GM21360 (cell line): ENCODE results near the gene EME2.
"Not testable (repeated sequence)": the region's sequence is repeated elsewhere in the genome, so short reads cannot be mapped to it uniquely, and the experiment has no call there.

Source experiments
- ATAC-seq: cut with Tn5 transposase; IDR thresholded peaks from one replicate; pipeline ENCODE4 v1.9.1; 2021; ENCODE audit warnings: mild to moderate bottlenecking, moderate library complexity; ENCODE audit not compliant: unreplicated experiment

Gene EME2

GRCh38 chr16:1790611-1791255, 18.1 kb downstream of the EME2 start:
- ATAC-seq: no peak

GRCh38 chr16:1791256-1791942, 18.8 kb downstream of the EME2 start:
- ATAC-seq: no peak

DNA sequence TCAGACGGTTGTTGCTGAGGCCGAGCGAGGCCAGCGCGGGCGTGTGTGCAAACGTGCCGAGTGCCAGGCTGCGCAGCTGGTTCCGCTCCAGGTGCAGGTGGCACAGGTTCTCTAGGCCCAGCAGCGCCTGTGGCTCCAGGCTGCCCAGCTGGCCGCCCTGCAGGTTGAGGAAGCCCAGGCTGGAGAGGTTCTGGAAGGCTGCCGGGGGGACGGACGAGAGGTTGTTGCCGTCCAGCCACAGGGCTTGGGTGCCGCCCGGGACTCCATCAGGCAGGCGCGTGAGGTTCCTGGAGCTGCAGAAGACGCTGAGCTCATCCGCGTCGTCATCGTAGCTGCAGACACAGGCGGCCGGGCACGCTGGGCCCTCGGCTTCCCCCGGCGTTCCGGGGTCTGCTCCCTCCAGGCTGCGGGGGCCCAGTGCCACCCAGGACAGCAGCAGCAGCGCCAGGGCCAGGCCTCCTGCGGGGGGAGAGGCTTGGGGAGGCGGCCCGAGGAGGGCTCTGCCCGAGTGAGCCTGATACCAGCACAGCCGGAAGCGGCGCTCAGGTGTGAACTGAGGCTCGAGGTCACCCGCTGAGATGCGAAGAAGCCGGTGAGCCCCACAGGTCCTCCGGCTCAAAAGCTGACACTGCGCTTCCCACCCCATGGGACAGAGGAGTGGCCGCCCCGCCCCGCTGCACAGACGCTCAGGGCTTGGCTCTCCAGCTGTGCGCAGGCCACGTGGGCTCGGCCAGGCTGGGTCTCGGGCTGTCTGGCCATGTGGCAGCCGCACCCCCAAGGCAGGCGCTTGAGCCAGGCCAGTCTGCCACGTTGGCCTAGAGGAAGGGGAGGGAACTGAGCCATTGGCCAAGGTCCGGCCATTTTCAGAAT, 19.6 kb downstream of the EME2 start:
- no peak for ATAC-seq

DNA sequence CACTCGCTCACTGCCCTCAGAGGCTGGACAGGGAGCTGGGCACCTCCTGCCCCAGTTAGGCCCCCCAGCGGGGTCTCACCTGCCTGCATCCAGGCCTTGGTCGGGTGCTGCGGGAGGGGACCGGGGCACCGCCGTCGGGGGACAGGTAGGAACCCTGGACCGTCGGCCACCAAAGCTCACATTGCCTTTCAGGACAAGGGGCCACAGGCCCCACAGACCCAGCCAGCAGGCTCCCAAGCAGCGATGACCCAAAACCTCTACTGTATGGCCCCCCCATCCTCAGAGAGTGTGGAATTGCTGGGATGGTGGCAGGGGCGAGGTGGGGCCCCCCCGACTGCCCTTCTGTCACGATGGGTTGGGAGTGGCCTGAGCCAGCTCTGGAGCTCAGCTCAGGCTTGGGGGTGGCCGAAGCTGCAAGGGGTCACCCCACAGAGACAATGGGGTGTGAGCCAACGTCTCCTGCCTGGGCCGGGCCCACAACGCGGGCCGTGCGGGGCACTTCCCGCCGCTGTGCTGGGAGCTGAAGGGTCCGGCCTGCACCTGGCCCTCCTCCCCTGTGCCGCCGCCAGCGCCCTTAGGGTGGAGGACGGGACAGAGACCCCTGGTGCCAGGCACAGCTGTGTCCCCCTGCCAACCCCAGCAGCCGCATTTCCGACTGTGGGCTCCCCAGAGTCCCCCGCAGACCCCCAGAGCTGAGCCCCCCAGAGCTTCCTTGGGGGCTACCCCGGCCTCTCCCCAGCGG, 20.4 kb downstream of the EME2 start:
- ATAC-seq: no peak

- no peak for ATAC-seq
Observed at GRCh38 chr16:1793578-1794220, 21.1 kb downstream of the EME2 start, which contains the start of gene IGFALS. TSS of gene IGFALS (minus strand) at chr16:1793705. CDS start at chr16:1793652, 53 bp downstream.

DNA sequence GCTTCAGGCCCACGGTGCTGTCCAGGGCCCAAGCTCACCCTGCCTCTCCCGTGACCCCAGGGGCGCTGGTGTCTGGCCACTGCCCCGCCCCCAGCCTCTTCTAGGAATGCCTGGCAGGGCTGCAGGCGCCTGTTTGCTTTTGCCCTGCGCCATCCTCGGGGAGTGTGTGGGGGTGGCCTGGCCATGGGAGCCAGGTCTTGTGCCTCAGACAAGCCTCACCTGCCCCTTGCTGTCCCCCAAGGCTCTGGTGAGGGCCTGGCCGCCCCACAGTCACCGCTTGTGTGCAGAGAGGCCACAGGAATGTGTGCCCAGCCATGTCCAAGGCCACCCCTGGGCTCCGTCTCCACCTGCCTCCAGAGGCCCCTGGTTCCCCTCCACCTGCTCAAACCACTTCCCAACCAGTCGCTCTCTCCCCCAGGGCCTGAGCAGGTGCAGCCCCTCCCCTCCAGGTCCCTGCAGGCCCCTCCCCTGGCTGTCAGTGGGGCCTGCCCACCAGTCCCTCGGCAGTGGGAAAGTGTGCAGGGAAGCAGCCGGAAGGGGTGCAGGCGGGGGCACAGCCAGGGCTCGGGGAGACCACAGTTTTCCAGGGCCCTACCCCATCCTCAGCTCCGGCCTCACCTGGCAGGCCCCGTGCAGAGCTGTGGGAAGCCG, 21.7 kb downstream of the EME2 start:
- ATAC-seq: no peak

GRCh38 chr16:1794908-1795666, 22.5 kb downstream of the EME2 start:
- ATAC-seq: no peak

DNA sequence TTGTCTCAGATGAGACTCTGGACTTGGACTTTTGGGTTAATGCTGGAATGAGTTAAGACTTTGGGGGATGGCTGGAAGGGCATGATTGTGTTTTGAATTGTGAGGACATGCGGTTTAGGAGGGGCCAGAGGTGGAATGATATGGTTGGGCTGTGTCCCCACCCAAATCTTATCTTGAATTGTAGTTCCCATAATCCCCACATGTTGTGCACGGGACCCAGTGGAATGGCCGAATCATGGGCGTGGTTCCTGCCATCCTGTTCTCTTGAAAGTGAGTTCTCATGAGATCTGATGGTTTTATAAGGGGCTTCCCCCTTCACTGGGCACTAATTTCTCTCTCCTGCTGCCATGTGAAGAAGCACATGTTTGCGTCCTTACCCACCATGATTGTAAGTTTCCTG, 26.7 kb downstream of the EME2 start:
- not testable (repeated sequence) for ATAC-seq

DNA sequence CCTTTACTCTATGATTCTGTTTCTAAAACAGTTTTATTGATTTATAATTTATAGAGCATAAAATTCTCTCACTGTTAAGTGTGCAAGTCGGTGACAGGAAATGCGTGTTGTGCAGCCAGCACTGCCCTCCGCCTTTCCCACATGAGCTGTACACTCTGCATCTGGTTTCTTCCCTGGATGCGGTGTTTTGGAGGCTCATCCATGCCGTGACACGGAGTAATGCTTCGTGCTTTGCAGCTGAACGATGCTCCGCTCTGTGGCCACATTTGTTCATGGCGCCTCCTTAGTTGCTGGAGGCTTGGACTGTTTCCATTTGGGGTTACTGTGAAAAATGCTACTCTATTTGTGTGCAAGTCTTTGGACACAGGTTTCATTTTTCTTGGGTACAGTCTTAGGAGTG, 28.1 kb downstream of the EME2 start:
- ATAC-seq: no peak

DNA sequence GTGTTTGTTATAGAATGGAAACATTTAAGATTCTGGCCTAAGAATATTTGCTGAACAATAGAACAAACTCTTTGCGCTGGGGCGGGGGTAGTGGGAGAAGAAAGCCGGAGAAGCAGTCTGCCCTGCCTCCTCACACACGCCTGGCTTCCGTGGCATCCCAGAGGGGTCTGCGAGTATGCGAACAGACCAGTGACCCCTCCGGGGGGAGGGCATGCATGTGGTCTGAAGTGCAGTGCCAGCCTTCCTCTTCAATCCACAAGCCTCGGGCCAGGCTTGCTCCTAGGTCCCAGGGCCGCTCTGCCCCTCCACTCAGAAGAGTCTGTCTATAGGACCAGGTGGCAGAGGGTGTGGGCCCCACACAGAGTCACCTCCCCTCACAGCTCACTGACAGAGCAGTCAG, 35.0 kb downstream of the EME2 start:
- ATAC-seq: no peak

GRCh38 chr16:1808691-1809090, 36.1 kb downstream of the EME2 start:
- no peak for ATAC-seq

DNA sequence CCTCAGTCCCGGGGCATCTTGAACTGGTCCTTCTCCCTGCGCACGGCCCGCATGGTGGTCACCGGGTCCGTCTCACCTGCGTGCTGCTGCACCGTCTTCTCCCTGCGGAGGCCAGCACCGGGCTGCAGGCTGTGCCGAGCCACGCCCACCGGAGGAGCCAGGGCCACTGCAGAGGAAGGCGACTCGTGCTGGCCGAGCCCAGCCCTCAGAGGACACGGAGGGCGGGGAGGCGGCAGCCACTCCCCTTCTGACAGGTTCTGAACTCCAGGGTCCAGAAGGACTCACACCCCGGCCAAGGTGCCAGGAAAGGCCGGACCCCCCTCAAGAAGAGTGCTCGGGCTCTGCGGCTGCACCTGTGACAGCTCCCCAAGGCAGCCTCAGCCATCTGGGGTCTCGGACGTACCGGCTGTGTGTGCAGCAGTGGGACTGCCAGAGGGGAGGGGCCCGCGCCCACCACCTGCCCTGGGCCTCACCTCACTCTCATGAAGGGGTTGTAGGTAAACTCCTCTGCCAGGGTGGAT, 36.7 kb downstream of the EME2 start:
- ATAC-seq: no peak

DNA sequence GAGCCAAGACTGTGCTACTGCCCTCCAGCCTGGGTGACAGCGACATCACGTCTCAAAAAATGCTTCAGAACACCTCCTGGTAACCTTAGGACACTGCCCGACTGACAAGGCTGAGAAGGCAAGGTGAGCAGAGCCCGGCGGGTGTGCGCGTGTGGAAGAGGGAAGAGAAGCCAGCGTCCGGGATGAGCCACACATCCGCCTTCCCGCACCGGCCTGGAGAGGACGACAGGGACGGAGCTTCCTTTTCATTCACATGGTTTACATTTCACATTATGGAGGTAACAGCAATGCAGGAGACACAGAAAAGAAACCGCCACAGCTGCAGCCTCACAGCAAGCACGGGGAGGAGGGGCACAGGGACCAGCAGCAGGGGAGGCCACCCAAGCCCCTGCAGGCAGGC, 37.5 kb downstream of the EME2 start:
- ATAC-seq: no peak

DNA sequence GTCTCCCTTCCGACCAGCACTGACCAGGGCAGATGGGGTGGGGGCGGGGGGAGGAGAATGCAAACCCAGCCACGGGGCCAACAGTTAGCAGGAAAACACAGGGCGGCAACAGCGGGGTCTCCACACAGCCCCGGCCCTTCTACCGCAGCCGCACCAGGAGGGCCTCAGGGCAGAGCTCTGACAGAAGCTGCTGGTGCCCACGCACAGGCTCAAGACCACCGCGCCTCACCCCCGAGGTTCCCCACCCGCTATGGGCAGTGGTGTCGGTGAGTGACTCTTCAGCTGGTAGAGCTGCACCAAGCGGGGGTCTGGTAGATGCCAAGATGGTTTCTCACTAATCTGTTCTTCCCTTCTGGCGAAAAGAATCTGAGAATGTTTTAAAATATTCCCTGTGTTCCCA, 37.9 kb downstream of the EME2 start:
- no peak for ATAC-seq

DNA sequence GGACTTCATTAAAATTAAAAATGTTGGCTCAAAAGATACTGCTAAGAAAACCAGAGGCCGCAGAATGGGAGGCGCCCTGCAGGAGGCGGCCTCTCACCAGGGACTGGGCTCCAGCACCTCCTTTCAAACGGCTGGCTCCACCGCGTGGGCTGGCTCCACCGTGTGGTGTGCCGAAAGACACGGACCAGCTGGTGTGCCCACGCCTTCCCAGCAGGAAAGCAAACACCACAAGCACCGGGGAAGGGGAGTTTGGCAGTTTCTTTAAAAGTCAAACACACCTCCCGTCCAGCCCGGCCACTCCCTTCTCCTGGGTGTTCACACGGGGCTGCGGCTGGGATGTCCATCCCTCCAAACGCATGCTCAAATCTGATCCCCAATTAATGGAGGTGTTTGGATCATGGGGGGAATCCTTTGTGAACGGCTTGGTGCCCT, 40.1 kb downstream of the EME2 start:
- ATAC-seq: no peak

- no peak for ATAC-seq
Observed at GRCh38 chr16:1815461-1815860, 42.9 kb downstream of the EME2 start.

DNA sequence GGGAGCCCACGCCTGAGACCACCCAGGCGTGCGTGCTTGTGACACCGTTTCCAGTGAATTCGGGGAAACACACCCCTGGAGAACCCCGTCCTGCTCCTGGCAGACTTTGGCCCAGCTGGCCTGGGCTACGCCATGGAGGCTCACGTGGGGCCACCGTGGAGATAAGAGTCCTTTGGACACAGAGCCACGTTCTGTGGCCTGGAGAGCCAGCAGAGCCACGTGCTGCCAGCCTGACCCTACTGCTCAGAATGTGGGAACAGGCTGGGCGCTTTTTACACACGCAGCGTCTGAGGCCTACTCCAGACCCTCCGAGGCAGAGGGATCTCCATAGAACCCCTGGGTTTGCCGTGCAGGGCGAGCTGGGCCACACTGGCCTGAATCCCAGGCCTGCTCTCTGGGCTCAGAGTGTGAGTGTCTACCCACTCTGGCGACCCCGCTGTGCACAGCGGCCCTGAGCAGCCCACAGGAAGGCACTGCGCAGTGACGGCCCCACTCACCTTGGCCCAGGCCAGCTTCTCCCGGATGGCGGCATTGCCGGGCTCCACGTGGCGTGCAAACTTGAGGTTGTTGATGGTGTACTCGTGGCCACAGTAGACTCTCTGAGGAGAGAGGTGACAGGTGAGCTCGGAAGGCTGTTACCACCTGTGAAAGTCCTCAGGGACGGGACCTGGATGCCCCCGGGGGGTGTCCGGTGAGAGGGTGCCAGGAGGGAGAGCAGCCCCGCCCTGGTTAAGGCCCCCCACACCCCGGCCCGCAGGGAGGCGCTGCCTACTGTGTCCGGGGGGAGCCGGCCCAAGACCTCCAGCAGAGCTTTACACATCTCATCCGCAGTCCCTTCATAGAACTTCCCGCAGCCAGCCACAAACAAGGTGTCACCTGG, 44.0 kb downstream of the EME2 start:
- no peak for ATAC-seq

DNA sequence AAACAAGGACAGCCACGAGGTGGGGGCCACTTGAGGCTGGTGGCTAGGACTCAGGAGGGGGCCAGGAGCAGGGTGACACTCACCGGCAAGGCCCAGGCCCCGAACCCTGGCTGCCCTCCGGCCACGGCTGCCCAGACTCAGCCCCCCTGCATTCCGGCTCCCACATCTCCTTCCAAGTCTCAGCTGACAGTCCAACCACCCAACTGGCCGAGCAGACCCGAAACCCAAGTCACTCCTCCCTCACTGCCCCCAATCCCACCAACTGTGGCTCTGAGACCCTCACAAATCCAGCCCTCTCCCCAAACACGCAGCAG, 44.6 kb downstream of the EME2 start:
- ATAC-seq: no peak
